Right lobe of liver (tissue), 6 donors: Measurements from ENCODE around the gene CRTC1. TPM values are rescaled to one million over a fixed set of nuclear protein-coding genes. Genes with fewer than 3 reads are reported as not detected.
A peak's percentile ranks its signal among the peaks of the same experiment; 100 is the strongest.

Experiments used
- ATAC-seq, 4 donors: fragments of 200-7000 bp; cut with Tn5 transposase; one replicate each; pipeline ENCODE4 v1.9.1; 2020; ENCODE audit warnings: mild to moderate bottlenecking in 4 of 4, moderate library complexity in 4 of 4
- DNase-seq, 3 donors: peaks; one replicate each; pipeline ENCODE4 v3.0.0-alpha.2; 2020
- H3K27ac ChIP-seq, 3 donors: fragments of 200-600 bp; one replicate each; pipeline ENCODE4 v1.8.0; 2022
- H3K27me3 ChIP-seq, 2 donors: fragments of 200-600 bp; one replicate each; pipeline ENCODE4 v1.8.0; 2022
- H3K36me3 ChIP-seq, 4 donors: fragments of 200-600 bp; sonication (generic) in 1 of 4; one replicate each; pipeline versions ENCODE4 v1.5.1 to v1.8.0; 2017 to 2022; ENCODE audit warnings: control low read depth in 1 of 4
- H3K4me1 ChIP-seq, 4 donors: fragments of 200-600 bp; sonication (generic) in 1 of 4; one replicate each; pipeline versions ENCODE4 v1.5.1 to v1.8.0; 2017 to 2022; ENCODE audit warnings: control low read depth in 1 of 4
- H3K4me3 ChIP-seq, 3 donors: fragments of 200-600 bp; one replicate each; pipeline ENCODE4 v1.8.0; 2022
- H3K9me3 ChIP-seq, 4 donors: fragments of 200-600 bp; sonication (generic) in 1 of 4; one replicate each; pipeline versions ENCODE4 v1.5.1 to v1.8.0; 2017 to 2022; ENCODE audit warnings: control low read depth in 1 of 4
- POLR2A ChIP-seq: fragments of 450-650 bp; IDR thresholded peaks from one replicate; pipeline ENCODE4 v1.6.1; 2017; ENCODE audit warnings: antibody characterized with exemption, mild to moderate bottlenecking
- WGBS: methylation state at CpG from one replicate; pipeline ENCODE4 v1.1.6; 2018; ENCODE audit warnings: low coverage, low lambda C conversion rate; ENCODE audit not compliant: insufficient coverage; ENCODE audit errors: missing lambda C conversion rate; 5-methylcytosine and 5-hydroxymethylcytosine counted together
- intact Hi-C, 2 donors: fragments of 100-400 bp; cut with DNase I; formaldehyde crosslinking; loops; one replicate each; pipeline versions ENCODE4 v1.11.2 to v1.14.1; 2022
- total RNA-seq, 6 experiments: library from RNA; depleted of rRNA in 2 of 6; stranded (reverse); fragments of >200 nt in 2 of 6; fragmentation: NEBNext Ultra II Directional in 3 of 6; extraction: Animal tissue kit (Norgen Biotek cat#: 25700) in 3 of 6; gene quantifications; one replicate each; pipeline versions ENCODE4 v1.1.0 to v1.2.4, GENCODE V29; 2016 to 2023
- TF ChIP-seq, protein P1 (sequence below), 4 donors: fragments of 200-600 bp in 3 of 4; fragments of 450-650 bp in 1 of 4; IDR thresholded peaks; one replicate each; pipeline versions ENCODE4 v1.5.1 to v1.8.0; 2016 to 2022; ENCODE audit warnings: antibody characterized with exemption in 4 of 4, mild to moderate bottlenecking in 2 of 4
- donor health status: DM: no; HTN: yes; CAD: no.
- donor health status: DM: no; HTN: no; CAD: no.
- donor health status: DM: no; HTN: no; CAD: no.
- donor health status: DM: no; HTN: yes; CAD: no.
- donor health status: DM: no; HTN: yes; CAD: no.

The CRTC1 gene
- total RNA-seq, 6 experiments from 2014 or later: 1.7 to 7.2 (median 4.9) TPM

GRCh38 chr19:18817574-18817973 is 134.1 kb downstream of the CRTC1 start:
- Histone ChIP-seq H3K27me3 (no peaks in the 10 kb centered on the region), H3K4me3 (no peak overlapping the region), H3K36me3 (no peaks in the 10 kb centered on the region), H3K9me3 (no peaks in the 10 kb centered on the region), H3K4me1 (no peaks in the 10 kb centered on the region), H3K27ac (no peak overlapping the region)
- 65% methylated on average over 6 of the region's 9 CpGs for WGBS
- ATAC-seq: no peak
- TF ChIP-seq, protein P1, sequence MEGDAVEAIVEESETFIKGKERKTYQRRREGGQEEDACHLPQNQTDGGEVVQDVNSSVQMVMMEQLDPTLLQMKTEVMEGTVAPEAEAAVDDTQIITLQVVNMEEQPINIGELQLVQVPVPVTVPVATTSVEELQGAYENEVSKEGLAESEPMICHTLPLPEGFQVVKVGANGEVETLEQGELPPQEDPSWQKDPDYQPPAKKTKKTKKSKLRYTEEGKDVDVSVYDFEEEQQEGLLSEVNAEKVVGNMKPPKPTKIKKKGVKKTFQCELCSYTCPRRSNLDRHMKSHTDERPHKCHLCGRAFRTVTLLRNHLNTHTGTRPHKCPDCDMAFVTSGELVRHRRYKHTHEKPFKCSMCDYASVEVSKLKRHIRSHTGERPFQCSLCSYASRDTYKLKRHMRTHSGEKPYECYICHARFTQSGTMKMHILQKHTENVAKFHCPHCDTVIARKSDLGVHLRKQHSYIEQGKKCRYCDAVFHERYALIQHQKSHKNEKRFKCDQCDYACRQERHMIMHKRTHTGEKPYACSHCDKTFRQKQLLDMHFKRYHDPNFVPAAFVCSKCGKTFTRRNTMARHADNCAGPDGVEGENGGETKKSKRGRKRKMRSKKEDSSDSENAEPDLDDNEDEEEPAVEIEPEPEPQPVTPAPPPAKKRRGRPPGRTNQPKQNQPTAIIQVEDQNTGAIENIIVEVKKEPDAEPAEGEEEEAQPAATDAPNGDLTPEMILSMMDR (IDR thresholded peaks at IDR 0.05): no peak
- intact Hi-C loops: no loop called here
- DNase-seq: no peak

DNA sequence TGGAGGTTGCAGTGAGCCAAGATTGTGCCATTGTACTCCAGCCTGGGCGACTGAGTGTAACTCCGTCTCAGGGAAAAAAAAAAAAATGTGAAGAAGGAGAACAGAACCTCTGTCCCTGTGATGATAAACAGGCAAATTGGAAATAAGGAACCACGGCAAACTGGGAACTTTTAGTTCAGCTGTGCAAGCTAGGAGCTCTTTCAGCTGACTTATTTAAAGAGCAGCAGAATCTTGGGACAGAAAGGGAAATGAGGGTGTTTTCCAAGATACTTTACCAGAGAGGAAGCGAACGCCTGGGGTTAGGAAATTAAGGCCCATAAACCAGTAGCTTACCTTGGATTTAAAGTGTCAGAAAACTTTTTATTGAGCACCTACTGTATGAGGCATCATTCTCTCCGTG is 145.3 kb downstream of the CRTC1 start:
- Histone ChIP-seq H3K9me3 (no peaks in the 10 kb centered on the region), H3K36me3 (no peaks in the 10 kb centered on the region), H3K27ac (no peak overlapping the region), H3K27me3 (no peaks in the 10 kb centered on the region), H3K4me1 (peaks cover 0 to 6% (median 2%) of the 10 kb centered on the region in 4 donors), H3K4me3 (no peak overlapping the region)
- no peak for TF ChIP-seq POLR2A
- TF ChIP-seq, protein P1 (IDR thresholded peaks at IDR 0.05): no peak
- intact Hi-C loops: no loop called here
- no peak for DNase-seq
- no peak for ATAC-seq
- 41% methylated on average over 6 of the region's 6 CpGs for WGBS

DNA sequence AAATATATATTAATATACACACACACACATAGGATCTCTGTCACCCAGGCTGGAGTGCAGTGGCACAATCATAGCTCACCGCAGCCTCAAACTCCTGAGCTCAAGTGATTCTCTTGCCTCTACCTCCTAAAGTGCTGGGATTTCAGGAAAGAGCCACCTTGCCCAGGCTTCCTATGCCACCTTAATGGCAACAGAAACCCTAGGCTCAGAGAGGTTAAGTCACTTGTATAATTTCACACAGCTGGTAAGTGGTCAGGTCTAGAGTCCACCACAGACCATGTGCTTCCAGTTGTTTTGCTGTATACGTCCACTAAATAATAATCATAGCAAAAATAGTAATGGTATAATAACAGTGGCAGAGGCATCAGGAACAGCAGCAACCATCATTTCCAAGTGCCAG is 147.0 kb downstream of the CRTC1 start:
- TF ChIP-seq POLR2A: no peak
- TF ChIP-seq, protein P1 (IDR thresholded peaks at IDR 0.05): no peak

GRCh38 chr19:18831524-18832305 is 148.2 kb downstream of the CRTC1 start, which contains the start of gene UPF1:
Gene UPF1, plus strand, starts transcription at chr19:18831959. Its CDS starts 251 bp downstream, at chr19:18832210.
- intact Hi-C loops: no loop called here
- H3K4me1 ChIP-seq: peaks cover 0 to 34% (median 10%) of the 10 kb centered on the region in 4 donors
- H3K4me3 ChIP-seq: peak within 1 kb of the TSS; percentile 74 to 91 (median 78)
- no peaks in the 10 kb centered on the region for H3K27me3 ChIP-seq
- TF ChIP-seq, protein P1 (IDR thresholded peaks at IDR 0.05): peak in 1 of 4 donors; percentile 22
- peak; percentile 83 for TF ChIP-seq POLR2A
- H3K36me3 ChIP-seq: peaks cover 0 to 5% (median 0%) of the 10 kb centered on the region in 4 donors
- DNase-seq (peak; percentile 97 to 98 (median 98)), ATAC-seq (peak; percentile 86 to 88 (median 87))
- WGBS: 0% methylated on average over 25 of the region's 96 CpGs
- H3K9me3 ChIP-seq: no peaks in the 10 kb centered on the region
- H3K27ac ChIP-seq: peak within 1 kb of the TSS; percentile 84 to 92 (median 89)

More for the DNA sequence above, 147.0 kb downstream of the CRTC1 start:
- Histone ChIP-seq H3K9me3 (no peaks in the 10 kb centered on the region), H3K36me3 (peaks cover 0 to 4% (median 0%) of the 10 kb centered on the region in 4 donors), H3K4me1 (peaks cover 0 to 23% (median 10%) of the 10 kb centered on the region in 4 donors), H3K27ac (no peak overlapping the region), H3K4me3 (no peak overlapping the region), H3K27me3 (no peaks in the 10 kb centered on the region)
- DNase-seq: no peak
- intact Hi-C loops: no loop called here
- WGBS: 82% methylated on average over 2 of the region's 2 CpGs
- ATAC-seq: no peak

Other genes starting within 250 kb of the CRTC1 start
- 1 to 10 TPM; 6.5 to 8.3 (median 7.8) TPM for gene ISYNA1, start 245.5 kb upstream of the CRTC1 start, total RNA-seq
- 10 to 100 TPM in 2 of 6 experiments, 1 to 10 TPM in 4; 5.3 to 11.9 (median 8.6) TPM for gene ELL, start 161.6 kb upstream of the CRTC1 start, total RNA-seq
- gene FKBP8, start 140.1 kb upstream of the CRTC1 start, total RNA-seq: 100 to 1,000 TPM in 3 of 6 experiments, 10 to 100 TPM in 3; 92.7 to 179 (median 118) TPM
- gene KXD1, start 125.8 kb upstream of the CRTC1 start, total RNA-seq: 10 to 100 TPM; 30.2 to 93.0 (median 36.1) TPM
- gene UBA52, start 111.8 kb upstream of the CRTC1 start, total RNA-seq: 100 to 1,000 TPM; 256 to 470 (median 406) TPM
- gene REX1BD, start 94.9 kb upstream of the CRTC1 start, total RNA-seq: 10 to 100 TPM; 30.4 to 71.7 (median 45.6) TPM
- gene CRLF1, start 76.9 kb upstream of the CRTC1 start, total RNA-seq: 1 to 10 TPM in 2 of 6 experiments, under 1 TPM in 1, not detected in 3; 0.27 to 2.9 (median 1.2) TPM
- under 1 TPM in 2 of 6 experiments, not detected in 4; 0.31 to 0.43 TPM for gene TMEM59L, start 70.8 kb upstream of the CRTC1 start, total RNA-seq
- 1 to 10 TPM; 3.8 to 5.0 (median 4.7) TPM for gene KLHL26, start 46.7 kb upstream of the CRTC1 start, total RNA-seq
- gene COMP, start 107.6 kb downstream of the CRTC1 start, total RNA-seq: under 1 TPM in 2 of 6 experiments, not detected in 4; 0.11 to 0.31 TPM
- gene UPF1, start 148.3 kb downstream of the CRTC1 start, total RNA-seq: 10 to 100 TPM; 34.0 to 61.0 (median 41.3) TPM
- not detected for gene CERS1, start 212.5 kb downstream of the CRTC1 start, total RNA-seq
- gene COPE, start 235.7 kb downstream of the CRTC1 start, total RNA-seq: 100 to 1,000 TPM in 3 of 6 experiments, 10 to 100 TPM in 3; 67.4 to 240 (median 97.1) TPM
- gene DDX49, start 236.0 kb downstream of the CRTC1 start, total RNA-seq: 10 to 100 TPM; 15.8 to 37.9 (median 18.5) TPM